Motor neuron (in vitro differentiated cells): ENCODE measurements around the gene TAGLN2. TPM values are rescaled to one million over a fixed set of nuclear protein-coding genes. Genes with fewer than 3 reads are reported as not detected.
"Not testable (repeated sequence)": the region's sequence is repeated elsewhere in the genome, so short reads cannot be mapped to it uniquely, and the experiment has no call there.

ENCODE experiments used
- ATAC-seq, 8 experiments: fragments of 200-7000 bp; cut with Tn5 transposase; replicated peaks in 6 of 8; 2 replicates each; pipeline ENCODE4 v1.8.0; 2021; ENCODE audit warnings: mild to moderate bottlenecking in 8 of 8, moderate library complexity in 8 of 8
- H3K27ac ChIP-seq, 2 donors: fragments of 250-450 bp; sonication (Bioruptor Pico); 2 replicates each; pipeline ENCODE4 v1.9.0; 2021; ENCODE audit warnings: antibody characterized with exemption in 2 of 2, mild to moderate bottlenecking in 2 of 2, moderate library complexity in 1 of 2
- H3K4me1 ChIP-seq, 2 donors: fragments of 250-450 bp; sonication (Bioruptor Pico); replicated peaks in 1 of 2; 2 replicates each; pipeline ENCODE4 v1.6.1; 2021; ENCODE audit warnings: antibody characterized with exemption in 2 of 2, mild to moderate bottlenecking in 2 of 2, moderate library complexity in 1 of 2
- H3K4me3 ChIP-seq, 5 donors: fragments of 250-450 bp; sonication (Bioruptor Pico); 2 replicates each; pipeline ENCODE4 v1.9.0; 2021; ENCODE audit warnings: antibody characterized with exemption in 5 of 5, mild to moderate bottlenecking in 5 of 5, moderate library complexity in 4 of 5
- WGBS, 10 experiments: fragments of 450-650 bp; shearing (Covaris generic); methylation state at CpG; one replicate each; pipeline ENCODE4 v1.0.0; 2022; 5-methylcytosine and 5-hydroxymethylcytosine counted together
- in situ Hi-C, 9 experiments: fragments of 400-800 bp; cut with MboI; loops; one replicate each; pipeline ENCODE4 v1.15.0; 2021; ENCODE audit warnings: low sequenced_read_pairs in 9 of 9, low pct_unique_long_range_greater_than_20kb in 2 of 9; ENCODE audit not compliant: unreplicated experiment in 9 of 9
- total RNA-seq, 8 experiments: library from RNA; unstranded; fragments of 300-600 nt; gene quantifications; 2 replicates each; pipeline versions ENCODE4 v1.2.3 to v1.2.4, GENCODE V29; 2022

TAGLN2 gene
- total RNA-seq, 8 experiments from 2014 or later, result 9.4 to 296 (median 93.0) TPM

DNA sequence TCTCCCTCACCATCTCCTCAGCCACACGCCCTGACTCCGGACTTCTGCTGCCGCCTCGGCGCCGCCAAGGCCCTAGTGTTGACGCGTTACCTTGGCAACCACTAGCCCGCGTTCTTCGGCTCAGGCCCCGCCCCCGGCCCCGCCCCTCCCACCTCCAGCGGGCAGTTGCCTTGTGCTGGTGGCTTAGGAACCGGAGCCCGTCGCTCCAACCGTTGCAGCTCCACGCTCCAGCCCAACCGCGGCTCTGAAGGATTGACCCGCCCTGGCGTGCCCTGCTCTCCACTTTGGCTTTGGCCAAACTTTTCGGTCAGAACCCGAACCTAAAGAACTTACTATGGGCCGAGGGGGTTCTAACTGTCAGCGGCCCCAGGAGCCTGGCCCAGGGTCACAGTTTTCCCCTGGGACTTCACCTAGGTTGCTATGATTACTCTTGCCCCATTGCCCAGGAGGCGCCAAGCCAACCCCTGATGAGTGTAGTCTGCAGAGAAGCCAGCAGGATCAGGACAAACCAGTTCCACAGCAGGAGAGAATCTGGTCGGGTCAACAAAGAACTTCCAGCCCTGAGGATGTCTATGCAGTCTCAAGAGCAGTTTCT lies 25.1 kb downstream of the TAGLN2 start, which contains the start of gene CFAP45:
Gene CFAP45, minus strand, starts transcription at position 80 of the 595 bp plus-strand sequence. Its CDS starts 67 bp downstream, at position 13.
- Histone ChIP-seq H3K4me3 (peak within 1 kb of the TSS in 2 of 5 donors; percentile 9 to 25), H3K27ac (no peak within 1 kb of the TSS), H3K4me1 (peaks cover 3 to 9% of the 10 kb centered on the region in 2 donors)
- in situ Hi-C loops, result no loop called here
- WGBS, 10 experiments, result 20 to 72% (median 41%) methylated on average over 1 to 4 of the region's 30 CpGs; no CpG with 5 or more reads in 2 of the 10 experiments
- peak; percentile 92 to 99 (median 97) for ATAC-seq

DNA sequence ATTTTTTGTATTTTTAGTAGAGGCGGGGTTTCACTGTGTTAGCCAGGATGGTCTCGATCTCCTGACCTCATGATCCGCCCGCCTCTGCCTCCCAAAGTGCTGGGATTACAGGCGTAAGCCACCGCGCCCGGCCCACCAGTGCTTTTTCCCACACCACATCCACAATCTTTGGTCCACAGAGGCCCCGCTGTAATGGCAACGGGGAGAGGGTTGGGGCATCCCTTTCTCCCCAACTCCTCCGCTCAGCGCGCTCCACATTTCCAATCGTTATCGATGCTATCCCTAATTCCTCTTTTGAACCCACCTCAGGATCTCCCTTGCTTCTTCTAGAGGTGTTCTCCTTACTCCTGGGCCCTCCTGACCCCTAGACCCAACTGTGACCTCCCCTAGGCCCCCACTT lies 25.7 kb downstream of the TAGLN2 start:
- H3K4me3 ChIP-seq, result peak overlapping the region in 2 of 5 donors; percentile 9 to 25
- WGBS, 10 experiments, result no CpG with 5 or more reads among the region's 15 CpGs
- ATAC-seq, H3K27ac ChIP-seq, H3K4me1 ChIP-seq: not testable (repeated sequence)
- in situ Hi-C loops, result loop anchor here in 4 of 9 experiments (10.0 to 25.0 kb wide), 3 partner anchors 95 to 112 kb away; partner anchors contain the start of genes DUSP23 (in 2 of the 4) and FCRL6 (in 1 of the 4)

DNA sequence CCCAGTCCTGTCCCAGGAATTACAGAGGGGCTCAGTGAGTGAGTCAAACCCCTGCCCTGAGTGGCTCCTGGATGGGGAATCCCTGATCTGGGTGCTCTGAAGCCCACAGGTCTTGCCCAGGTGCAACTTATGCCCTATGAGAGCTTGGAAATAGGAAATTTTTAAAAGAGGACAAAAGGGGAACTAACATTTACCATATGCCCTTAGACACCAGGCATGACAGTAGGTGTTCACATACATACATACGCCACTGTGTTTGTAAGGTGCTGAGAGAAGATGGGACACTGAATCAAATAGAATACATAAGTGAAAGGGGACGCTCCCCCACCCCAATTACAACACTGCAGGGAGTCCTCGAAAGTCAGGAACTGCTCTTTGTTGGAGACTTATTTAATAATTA lies 26.8 kb downstream of the TAGLN2 start:
- H3K4me1 ChIP-seq, result peaks cover 3 to 9% of the 10 kb centered on the region in 2 donors
- 60 to 94% (median 77%) methylated on average over 1 to 3 of the region's 3 CpGs; no CpG with 5 or more reads in 4 of the 10 experiments for WGBS, 10 experiments
- ATAC-seq, result no peak
- no peak overlapping the region for H3K27ac ChIP-seq
- in situ Hi-C loops, result loop anchor here in 4 of 9 experiments (10.0 to 25.0 kb wide), 3 partner anchors 94 to 111 kb away; partner anchors contain the start of genes DUSP23 (in 2 of the 4) and FCRL6 (in 1 of the 4)
- no peak overlapping the region for H3K4me3 ChIP-seq

DNA sequence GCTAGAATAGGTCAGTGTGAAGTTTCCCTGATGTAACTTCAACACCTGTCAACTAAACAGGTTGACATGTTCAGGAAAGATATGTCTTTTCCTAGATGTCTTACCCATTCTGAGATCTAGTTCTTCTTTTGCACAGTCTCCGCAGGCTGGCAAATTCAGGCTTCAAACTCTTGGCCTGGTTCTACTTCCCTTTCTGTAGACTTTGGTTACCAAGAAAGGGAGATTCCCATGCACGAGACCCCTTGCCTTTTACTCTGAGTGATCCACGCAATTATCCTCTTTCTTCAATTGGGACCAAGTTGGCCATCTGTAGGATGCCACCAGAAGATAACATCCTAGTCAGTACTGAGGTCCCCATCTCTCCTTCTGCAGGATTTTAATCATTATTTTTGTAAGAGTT lies 27.3 kb downstream of the TAGLN2 start:
- WGBS, 10 experiments, result 71 to 100% (median 83%) methylated on average over 1 to 3 of the region's 3 CpGs; no CpG with 5 or more reads in 2 of the 10 experiments
- H3K27ac ChIP-seq, result no peak overlapping the region
- in situ Hi-C loops, result loop anchor here in 4 of 9 experiments (10.0 to 25.0 kb wide), 3 partner anchors 93 to 111 kb away; partner anchors contain the start of genes DUSP23 (in 2 of the 4) and FCRL6 (in 1 of the 4)
- no peak overlapping the region for H3K4me3 ChIP-seq
- ATAC-seq, result no peak
- H3K4me1 ChIP-seq, result peaks cover 3 to 9% of the 10 kb centered on the region in 2 donors

DNA sequence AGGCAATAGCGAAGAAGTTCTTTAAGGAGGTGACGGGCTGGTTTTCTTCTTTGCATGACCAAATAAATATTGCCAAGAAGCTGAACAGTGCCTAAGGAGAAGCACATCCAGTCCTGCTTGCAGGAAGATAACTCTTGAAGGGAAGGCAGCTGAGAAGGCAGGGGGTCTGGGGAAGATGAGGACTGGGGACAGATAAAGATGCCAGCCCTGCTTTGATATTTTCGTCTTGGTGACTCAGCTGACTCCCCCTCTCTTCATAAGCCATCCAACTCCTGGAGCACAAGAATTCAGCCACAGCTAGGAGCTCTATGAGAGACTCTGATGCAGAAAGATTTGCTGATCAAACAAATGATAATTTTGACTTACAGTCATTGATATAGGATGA lies 28.8 kb downstream of the TAGLN2 start:
- WGBS, 10 experiments, result 50 to 100% (median 85%) methylated on average over 1 to 3 of the region's 3 CpGs; no CpG with 5 or more reads in 2 of the 10 experiments
- ATAC-seq, result peak in 1 of 8 experiments; percentile 29
- in situ Hi-C loops, result loop anchor here in 4 of 9 experiments (10.0 to 25.0 kb wide), 3 partner anchors 92 to 109 kb away; partner anchors contain the start of genes DUSP23 (in 2 of the 4) and FCRL6 (in 1 of the 4)
- Histone ChIP-seq H3K27ac (no peak overlapping the region), H3K4me1 (peaks cover 3 to 9% of the 10 kb centered on the region in 2 donors), H3K4me3 (no peak overlapping the region)

DNA sequence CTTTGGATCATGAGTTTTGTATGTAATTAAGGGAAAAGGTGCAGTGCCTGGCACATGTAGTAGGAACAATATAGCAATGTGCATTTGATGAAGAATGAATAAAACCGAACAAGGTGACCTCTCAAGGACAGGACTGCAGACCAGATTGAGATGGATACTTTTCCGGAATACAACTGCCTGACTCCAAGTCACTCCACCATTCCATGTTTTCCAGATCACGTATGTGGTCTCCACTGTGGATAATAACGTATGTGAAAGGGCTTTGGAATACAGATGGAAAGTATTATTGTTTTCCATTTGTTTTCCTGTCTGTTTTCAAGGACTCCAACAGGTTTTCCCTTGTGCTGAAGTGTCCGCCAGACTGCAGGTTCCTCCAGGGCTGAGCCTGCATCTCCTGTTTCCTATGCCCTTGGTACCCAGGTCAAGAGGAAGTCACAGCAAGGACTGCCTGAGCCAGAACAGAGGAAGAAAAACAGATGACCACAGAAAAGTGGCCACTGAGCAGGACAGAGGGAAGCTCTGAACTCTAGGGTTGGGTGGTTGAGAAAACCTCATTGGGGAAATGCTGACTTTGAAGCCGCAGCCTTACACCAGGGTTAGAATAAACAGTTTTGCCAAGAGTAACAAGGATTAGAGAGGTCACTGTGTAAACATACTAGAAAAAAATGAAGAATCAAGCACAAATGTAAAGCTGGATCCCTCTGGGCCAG lies 29.3 kb downstream of the TAGLN2 start:
- 58 to 100% (median 85%) methylated on average over 1 to 6 of the region's 6 CpGs; no CpG with 5 or more reads in 1 of the 10 experiments for WGBS, 10 experiments
- ATAC-seq, result no peak
- H3K4me3 ChIP-seq, result no peak overlapping the region
- in situ Hi-C loops, result loop anchor here in 4 of 9 experiments (10.0 to 25.0 kb wide), 3 partner anchors 91 to 109 kb away; partner anchors contain the start of genes DUSP23 (in 2 of the 4) and FCRL6 (in 1 of the 4)
- no peak overlapping the region for H3K27ac ChIP-seq
- peaks cover 3 to 9% of the 10 kb centered on the region in 2 donors for H3K4me1 ChIP-seq

DNA sequence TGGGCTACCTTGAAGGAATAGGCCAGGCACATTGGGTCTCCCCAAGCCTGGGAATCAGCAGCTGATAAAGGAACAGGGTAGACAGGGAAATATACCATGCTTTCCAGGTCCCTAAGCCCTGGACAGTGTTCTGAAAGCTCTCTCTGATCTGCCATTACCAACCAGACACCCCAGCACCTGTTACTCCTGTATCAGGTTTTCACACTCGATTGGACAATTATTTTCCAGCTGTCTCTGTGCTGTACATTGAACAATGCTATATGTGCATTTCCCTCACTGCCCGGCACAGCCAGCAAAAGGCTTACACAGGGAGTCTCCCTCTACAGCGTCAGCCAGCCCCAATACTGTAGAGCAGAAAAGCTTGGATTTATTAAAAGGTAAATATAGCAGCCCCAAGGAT lies 30.0 kb downstream of the TAGLN2 start:
- 27 to 82% (median 74%) methylated on average over 1 to 2 of the region's 3 CpGs; no CpG with 5 or more reads in 4 of the 10 experiments for WGBS, 10 experiments
- Histone ChIP-seq H3K4me1 (peaks cover 3 to 6% of the 10 kb centered on the region in 2 donors), H3K27ac (no peak overlapping the region), H3K4me3 (no peak overlapping the region)
- in situ Hi-C loops, result loop anchor here in 4 of 9 experiments (10.0 to 25.0 kb wide), 3 partner anchors 90 to 108 kb away; partner anchors contain the start of genes DUSP23 (in 2 of the 4) and FCRL6 (in 1 of the 4)
- ATAC-seq, result no peak

DNA sequence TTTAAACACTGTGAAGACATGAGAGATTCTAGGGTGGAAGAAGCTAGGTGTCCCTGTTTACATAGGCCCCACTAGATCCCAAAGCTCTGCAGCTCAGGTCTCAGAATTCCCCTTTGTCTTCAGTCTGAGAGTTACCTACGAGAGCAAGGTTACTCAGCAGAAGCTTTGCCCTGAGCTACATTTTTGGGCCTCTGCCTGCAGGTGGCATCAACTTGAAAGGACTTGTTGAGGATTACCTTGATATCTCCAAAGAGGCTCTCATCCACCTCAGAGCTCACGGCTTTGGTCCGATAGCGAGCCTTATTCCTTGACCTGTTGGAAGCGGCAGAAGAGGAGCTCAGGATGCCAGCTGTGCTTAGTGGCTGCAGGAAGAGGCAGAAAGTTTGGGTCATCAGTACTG lies 32.4 kb downstream of the TAGLN2 start:
- Histone ChIP-seq H3K4me3 (no peak overlapping the region), H3K4me1 (no peaks in the 10 kb centered on the region), H3K27ac (no peak overlapping the region)
- no peak for ATAC-seq
- WGBS, 10 experiments, result 66 to 100% (median 78%) methylated on average over 2 to 5 of the region's 5 CpGs; no CpG with 5 or more reads in 2 of the 10 experiments
- in situ Hi-C loops, result loop anchor here in 4 of 9 experiments (10.0 to 25.0 kb wide), 3 partner anchors 88 to 106 kb away; partner anchors contain the start of genes DUSP23 (in 2 of the 4) and FCRL6 (in 1 of the 4)

DNA sequence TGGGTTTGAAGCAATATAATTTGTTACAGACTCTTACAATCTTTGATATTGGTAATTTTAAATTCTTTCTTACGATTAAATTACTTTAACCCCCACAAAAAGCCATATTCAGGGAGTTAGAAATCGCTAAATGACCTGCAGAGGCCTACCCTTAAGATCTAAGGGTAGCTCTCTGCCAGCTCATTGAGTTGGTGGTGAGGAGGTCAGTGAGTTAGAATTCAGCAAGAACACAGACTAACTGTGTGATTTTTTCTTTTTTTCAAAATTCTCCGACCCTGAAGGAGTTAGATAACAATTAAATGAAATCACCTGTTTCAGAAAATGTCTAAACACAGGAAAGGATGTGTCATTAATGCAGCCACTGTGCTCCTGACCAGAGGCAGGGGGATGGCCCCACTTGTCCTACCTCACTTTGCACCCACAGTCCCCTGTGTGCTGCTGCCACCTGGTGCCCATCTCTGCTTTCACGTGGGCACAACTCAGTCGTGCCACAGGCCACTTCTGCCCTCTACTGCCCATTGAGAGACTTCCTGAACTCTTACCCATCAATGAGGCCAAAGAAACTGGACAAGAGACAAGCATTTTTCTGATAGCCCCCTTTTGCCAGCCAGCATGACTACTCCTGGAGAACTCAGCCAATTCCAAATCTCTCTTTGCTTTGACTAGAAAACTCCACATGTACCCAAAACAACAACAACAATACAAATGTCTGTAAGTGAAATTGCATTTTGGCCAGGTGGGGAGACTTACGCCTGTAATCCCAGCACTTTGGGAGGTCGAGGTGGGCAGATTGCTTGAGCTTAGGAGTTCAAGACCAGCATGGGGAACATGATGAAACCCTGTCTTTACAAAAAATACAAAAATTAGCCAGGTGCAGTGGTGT lies 33.8 kb downstream of the TAGLN2 start:
- in situ Hi-C loops, result loop anchor here in 4 of 9 experiments (10.0 to 25.0 kb wide), 3 partner anchors 87 to 104 kb away; partner anchors contain the start of genes DUSP23 (in 2 of the 4) and FCRL6 (in 1 of the 4)
- peak; percentile 91 to 100 (median 96) for ATAC-seq

DNA sequence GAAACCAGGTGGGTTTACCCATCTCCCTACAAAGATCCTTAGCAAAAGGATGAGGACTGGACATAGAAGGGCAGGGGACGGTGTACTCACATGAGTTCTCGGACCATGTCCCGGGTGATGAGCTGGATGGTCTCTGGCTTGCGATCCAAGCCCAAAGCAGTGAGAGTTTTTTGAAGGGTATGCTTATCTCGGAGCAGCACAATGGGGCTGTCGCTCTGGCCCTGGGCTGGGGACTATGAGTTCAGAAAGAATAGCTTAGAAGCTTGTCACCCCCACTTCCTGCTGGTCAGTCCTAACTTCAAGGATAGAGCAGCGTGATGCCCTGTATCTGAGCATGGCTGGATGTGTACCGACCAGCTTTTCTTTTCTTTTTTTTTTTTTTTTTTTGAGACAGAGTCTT lies 34.9 kb downstream of the TAGLN2 start:
- in situ Hi-C loops, result loop anchor here in 4 of 9 experiments (10.0 to 25.0 kb wide), 3 partner anchors 86 to 103 kb away; partner anchors contain the start of genes DUSP23 (in 2 of the 4) and FCRL6 (in 1 of the 4)
- no peak for ATAC-seq
- Histone ChIP-seq H3K4me1 (no peaks in the 10 kb centered on the region), H3K4me3 (no peak overlapping the region), H3K27ac (no peak overlapping the region)
- 72 to 100% (median 93%) methylated on average over 1 to 8 of the region's 8 CpGs for WGBS, 10 experiments

More for the DNA sequence above, 33.8 kb downstream of the TAGLN2 start:
- WGBS, 10 experiments, result 24 to 100% (median 54%) methylated on average over 1 to 7 of the region's 7 CpGs
- Histone ChIP-seq H3K27ac (no peak overlapping the region), H3K4me3 (no peak overlapping the region), H3K4me1 (no peaks in the 10 kb centered on the region)

DNA sequence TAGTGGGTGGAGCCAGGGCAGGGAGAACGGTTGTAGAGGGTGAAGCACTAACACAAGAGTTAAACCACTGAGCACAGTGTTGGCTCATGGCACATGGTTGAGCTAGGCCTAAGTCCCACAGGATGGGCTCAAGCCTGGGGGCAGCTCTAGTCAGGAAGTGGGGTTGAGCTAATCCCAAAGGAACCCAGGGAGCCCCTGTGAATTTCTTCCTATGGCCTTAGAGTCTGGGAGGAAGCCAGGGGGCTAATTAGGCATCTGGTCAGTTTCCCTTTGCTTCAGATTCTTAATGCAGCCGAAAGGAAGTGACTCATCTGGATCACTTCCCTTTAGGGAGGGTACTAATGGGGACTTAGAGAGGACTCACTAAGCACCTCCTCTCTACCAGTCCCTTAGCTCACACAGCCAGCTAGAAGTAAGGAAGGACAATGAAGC lies 35.5 kb downstream of the TAGLN2 start:
- 0 to 88% (median 53%) methylated on average over 1 to 2 of the region's 2 CpGs; no CpG with 5 or more reads in 1 of the 10 experiments for WGBS, 10 experiments
- H3K27ac ChIP-seq, result no peak overlapping the region

More for the DNA sequence above, 35.5 kb downstream of the TAGLN2 start:
- no peak overlapping the region for H3K4me3 ChIP-seq
- in situ Hi-C loops, result loop anchor here in 4 of 9 experiments (10.0 to 25.0 kb wide), 3 partner anchors 85 to 103 kb away; partner anchors contain the start of genes DUSP23 (in 2 of the 4) and FCRL6 (in 1 of the 4)
- peak in 7 of 8 experiments; percentile 37 to 89 (median 51) for ATAC-seq
- no peaks in the 10 kb centered on the region for H3K4me1 ChIP-seq
